Ovary (tissue), 3 donors: ENCODE measurements around the gene DPM1.

Experiments
- EP300 ChIP-seq: sonication (generic); formaldehyde crosslinking; IDR thresholded peaks from one replicate; pipeline ENCODE4 v1.6.1; 2017; ENCODE audit warnings: antibody characterized with exemption
- POLR2A ChIP-seq: fragments of 450-650 bp; IDR thresholded peaks from one replicate; pipeline ENCODE4 v1.6.1; 2017; ENCODE audit warnings: antibody characterized with exemption, mild to moderate bottlenecking, moderate library complexity
- TF ChIP-seq, protein P1 (sequence below), 3 donors: fragments of 450-650 bp in 2 of 3; fragments of 200-600 bp in 1 of 3; IDR thresholded peaks; one replicate each; pipeline versions ENCODE4 v1.5.1 to v1.8.0; 2016 to 2022; ENCODE audit warnings: antibody characterized with exemption in 3 of 3, mild to moderate bottlenecking in 1 of 3
- donor health status: DM: no; HTN: no; CAD: no.

DNA sequence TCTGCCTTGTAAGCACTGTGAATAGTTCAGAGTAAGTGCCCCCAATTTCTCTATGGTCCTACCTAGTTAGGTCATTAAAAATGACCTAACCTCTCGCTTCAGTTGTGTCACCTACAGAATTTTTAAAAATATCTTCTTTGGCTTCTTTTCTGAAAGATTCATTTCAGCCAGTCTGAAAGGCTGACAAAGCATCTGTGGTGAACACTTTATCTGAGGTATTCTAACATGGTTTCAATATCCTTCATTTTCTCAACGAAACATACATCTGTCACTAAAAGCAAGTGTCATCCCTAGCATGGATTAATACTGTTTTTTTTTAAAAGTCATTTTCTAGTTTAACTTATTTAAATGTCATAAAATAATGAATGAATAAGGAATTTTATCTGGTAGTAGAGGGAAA, 5.1 kb downstream of the DPM1 start:
- TF ChIP-seq, protein P1, sequence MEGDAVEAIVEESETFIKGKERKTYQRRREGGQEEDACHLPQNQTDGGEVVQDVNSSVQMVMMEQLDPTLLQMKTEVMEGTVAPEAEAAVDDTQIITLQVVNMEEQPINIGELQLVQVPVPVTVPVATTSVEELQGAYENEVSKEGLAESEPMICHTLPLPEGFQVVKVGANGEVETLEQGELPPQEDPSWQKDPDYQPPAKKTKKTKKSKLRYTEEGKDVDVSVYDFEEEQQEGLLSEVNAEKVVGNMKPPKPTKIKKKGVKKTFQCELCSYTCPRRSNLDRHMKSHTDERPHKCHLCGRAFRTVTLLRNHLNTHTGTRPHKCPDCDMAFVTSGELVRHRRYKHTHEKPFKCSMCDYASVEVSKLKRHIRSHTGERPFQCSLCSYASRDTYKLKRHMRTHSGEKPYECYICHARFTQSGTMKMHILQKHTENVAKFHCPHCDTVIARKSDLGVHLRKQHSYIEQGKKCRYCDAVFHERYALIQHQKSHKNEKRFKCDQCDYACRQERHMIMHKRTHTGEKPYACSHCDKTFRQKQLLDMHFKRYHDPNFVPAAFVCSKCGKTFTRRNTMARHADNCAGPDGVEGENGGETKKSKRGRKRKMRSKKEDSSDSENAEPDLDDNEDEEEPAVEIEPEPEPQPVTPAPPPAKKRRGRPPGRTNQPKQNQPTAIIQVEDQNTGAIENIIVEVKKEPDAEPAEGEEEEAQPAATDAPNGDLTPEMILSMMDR (IDR thresholded peaks at IDR 0.05), result no peak
- TF ChIP-seq POLR2A (no peak), EP300 (no peak)
